ENCODE data around the gene PLD1.

Gene PLD1

GRCh38 chr3:171836855-171837254 lies 26.6 kb upstream of the PLD1 start:
- Histone ChIP-seq H3K9me2 (replicated peaks; ENCODE audit: low read depth, low read length) (no peaks in the 10 kb centered on the region), H3K9me3 (ENCODE audit: insufficient read depth, low read depth, low read length) (no peaks in the 10 kb centered on the region), H2AFZ (ENCODE audit: low read length) (no peak overlapping the region), H3K9ac (ENCODE audit: low read depth, low read length, poor library complexity, severe bottlenecking) (no peak overlapping the region), H3K79me2 (ENCODE audit: insufficient read depth, low read length) (no peaks in the 10 kb centered on the region), H3F3A (ENCODE audit: low read depth) (no peaks in the 10 kb centered on the region), H3K36me3 (ENCODE audit: insufficient read depth, low read length) (no peaks in the 10 kb centered on the region), H3K4me2 (ENCODE audit: low read depth, low read length, poor library complexity, severe bottlenecking) (no peak overlapping the region), H3K4me3 (ENCODE audit: low read length, poor library complexity, severe bottlenecking) (no peak overlapping the region), H3K27me3 (ENCODE audit: insufficient read depth, low read length, poor library complexity, severe bottlenecking) (no peaks in the 10 kb centered on the region), H3K4me1 (ENCODE audit: insufficient read depth, low read length, poor library complexity, severe bottlenecking) (no peaks in the 10 kb centered on the region), H4K20me1 (ENCODE audit: insufficient read depth, low read length, poor library complexity, severe bottlenecking) (no peaks in the 10 kb centered on the region)
- TF ChIP-seq EZH2phosphoT487 (IDR thresholded peaks at IDR 0.05; ENCODE audit: borderline replicate concordance) (no peak), CTCF (conservative IDR thresholded peaks at IDR 0.05; ENCODE audit: low read length) (no peak)

GRCh38 chr3:171835613-171836012 lies 25.3 kb upstream of the PLD1 start:
- no peak overlapping the region for H3K4me3 ChIP-seq (ENCODE audit: low read length, poor library complexity, severe bottlenecking)
- TF ChIP-seq CTCF (conservative IDR thresholded peaks at IDR 0.05; ENCODE audit: low read length) (no peak), EZH2phosphoT487 (IDR thresholded peaks at IDR 0.05; ENCODE audit: borderline replicate concordance) (no peak)
- H2AFZ ChIP-seq (ENCODE audit: low read length) = no peak overlapping the region
- no peaks in the 10 kb centered on the region for H3K36me3 ChIP-seq (ENCODE audit: insufficient read depth, low read length)
- no peak overlapping the region for H3K9ac ChIP-seq (ENCODE audit: low read depth, low read length, poor library complexity, severe bottlenecking)
- H3K4me2 ChIP-seq (ENCODE audit: low read depth, low read length, poor library complexity, severe bottlenecking) = no peak overlapping the region
- no peaks in the 10 kb centered on the region for H3K27me3 ChIP-seq (ENCODE audit: insufficient read depth, low read length, poor library complexity, severe bottlenecking)
- no peaks in the 10 kb centered on the region for H3K9me3 ChIP-seq (ENCODE audit: insufficient read depth, low read depth, low read length)
- no peaks in the 10 kb centered on the region for H3F3A ChIP-seq (ENCODE audit: low read depth)
- no peaks in the 10 kb centered on the region for H4K20me1 ChIP-seq (ENCODE audit: insufficient read depth, low read length, poor library complexity, severe bottlenecking)
- H3K79me2 ChIP-seq (ENCODE audit: insufficient read depth, low read length) = no peaks in the 10 kb centered on the region
- H3K4me1 ChIP-seq (ENCODE audit: insufficient read depth, low read length, poor library complexity, severe bottlenecking) = no peaks in the 10 kb centered on the region
- H3K9me2 ChIP-seq (replicated peaks; ENCODE audit: low read depth, low read length) = no peaks in the 10 kb centered on the region

- TF ChIP-seq EZH2phosphoT487 (IDR thresholded peaks at IDR 0.05; ENCODE audit: borderline replicate concordance) = no peak
- TF ChIP-seq CTCF (conservative IDR thresholded peaks at IDR 0.05; ENCODE audit: low read length) = no peak
- H3K27me3 ChIP-seq (ENCODE audit: insufficient read depth, low read length, poor library complexity, severe bottlenecking) = no peaks in the 10 kb centered on the region
- H3F3A ChIP-seq (ENCODE audit: low read depth) = no peaks in the 10 kb centered on the region
- H3K4me1 ChIP-seq (ENCODE audit: insufficient read depth, low read length, poor library complexity, severe bottlenecking) = no peaks in the 10 kb centered on the region
- H3K79me2 ChIP-seq (ENCODE audit: insufficient read depth, low read length) = no peaks in the 10 kb centered on the region
- H3K4me3 ChIP-seq (ENCODE audit: low read length, poor library complexity, severe bottlenecking) = no peak overlapping the region
- H3K9ac ChIP-seq (ENCODE audit: low read depth, low read length, poor library complexity, severe bottlenecking) = no peak overlapping the region
- H2AFZ ChIP-seq (ENCODE audit: low read length) = no peak overlapping the region
- no peak overlapping the region for H3K4me2 ChIP-seq (ENCODE audit: low read depth, low read length, poor library complexity, severe bottlenecking)
- H3K36me3 ChIP-seq (ENCODE audit: insufficient read depth, low read length) = no peaks in the 10 kb centered on the region
- H3K9me2 ChIP-seq (replicated peaks; ENCODE audit: low read depth, low read length) = no peaks in the 10 kb centered on the region
- no peaks in the 10 kb centered on the region for H3K9me3 ChIP-seq (ENCODE audit: insufficient read depth, low read depth, low read length)
- no peaks in the 10 kb centered on the region for H4K20me1 ChIP-seq (ENCODE audit: insufficient read depth, low read length, poor library complexity, severe bottlenecking)
Measured at GRCh38 chr3:171835116-171835515, 24.8 kb upstream of the PLD1 start.
